HepG2 (cell line): ENCODE results near the gene ICAM2. TPM values are rescaled to one million over a fixed set of nuclear protein-coding genes. Genes with fewer than 3 reads are reported as not detected.

Experiments used
- BCL6 ChIP-seq: IDR thresholded peaks from 2 replicates; pipeline ENCODE4 v1.6.1; 2016; ENCODE audit warnings: missing genetic modification reagents, missing compliant biosample characterization
- DR1 ChIP-seq: sonication (generic); formaldehyde crosslinking; IDR thresholded peaks from 2 replicates; pipeline ENCODE4 v1.8.0; 2021; ENCODE audit warnings: mild to moderate bottlenecking, missing genetic modification reagents, inconsistent platforms
- FIP1L1 ChIP-seq: fragments of 200-400 bp; formaldehyde crosslinking; IDR thresholded peaks from 2 replicates; pipeline ENCODE4 v1.6.1; 2018; ENCODE audit warnings: low read depth, mild to moderate bottlenecking, low read length, moderate library complexity, borderline replicate concordance; ENCODE audit not compliant: insufficient read depth
- FOXP1 ChIP-seq, 2 experiments: fragments of 450-650 bp in 1 of 2; IDR thresholded peaks; 2 replicates each; pipeline ENCODE4 v1.6.1; 2017 to 2018; ENCODE audit warnings: antibody characterized with exemption in 1 of 2
- HOXA7 ChIP-seq: sonication (generic); formaldehyde crosslinking; IDR thresholded peaks from 2 replicates; pipeline ENCODE4 v1.8.1; 2022; ENCODE audit warnings: mild to moderate bottlenecking, missing genetic modification reagents, moderate library complexity
- MAZ ChIP-seq, 2 experiments: sonication (generic) in 1 of 2; formaldehyde crosslinking in 1 of 2; IDR thresholded peaks; 2 replicates each; pipeline versions ENCODE4 v1.5.0 to v1.6.1; 2012 to 2020; ENCODE audit warnings: low read depth in 2 of 2, mild to moderate bottlenecking in 2 of 2, borderline replicate concordance in 1 of 2, improper control_type of control experiment in 1 of 2, low read length in 1 of 2, missing genetic modification reagents in 1 of 2, moderate library complexity in 1 of 2
- MED1 ChIP-seq: sonication (generic); formaldehyde crosslinking; IDR thresholded peaks from 2 replicates; pipeline ENCODE4 v1.4.0; 2020; ENCODE audit warnings: missing genetic modification reagents
- MEIS1 ChIP-seq: sonication (generic); formaldehyde crosslinking; IDR thresholded peaks from 2 replicates; pipeline ENCODE4 v1.9.0; 2021; ENCODE audit warnings: mild to moderate bottlenecking, missing genetic modification reagents, moderate library complexity, borderline replicate concordance
- MIER3 ChIP-seq: IDR thresholded peaks from 2 replicates; pipeline ENCODE4 v1.6.1; 2016; ENCODE audit warnings: missing compliant biosample characterization, borderline replicate concordance
- NFKB2 ChIP-seq: sonication (generic); formaldehyde crosslinking; IDR thresholded peaks from 2 replicates; pipeline ENCODE4 v1.4.0; 2020; ENCODE audit warnings: missing genetic modification reagents, borderline replicate concordance
- NR2F2 ChIP-seq: IDR thresholded peaks from 2 replicates; pipeline ENCODE4 v1.6.1; 2012; ENCODE audit warnings: low read depth, inconsistent platforms, borderline replicate concordance
- PHF8 ChIP-seq: sonication (generic); formaldehyde crosslinking; IDR thresholded peaks from 2 replicates; pipeline ENCODE4 v1.5.0; 2020; ENCODE audit warnings: missing genetic modification reagents
- RXRA ChIP-seq: sonication (generic); formaldehyde crosslinking; IDR thresholded peaks from 2 replicates; pipeline ENCODE4 v1.5.1; 2020; ENCODE audit warnings: missing genetic modification reagents
- RXRB ChIP-seq: IDR thresholded peaks from 2 replicates; pipeline ENCODE4 v1.6.1; 2016; ENCODE audit warnings: borderline replicate concordance, missing genetic modification reagents, missing compliant biosample characterization
- SAFB2 ChIP-seq: sonication (generic); formaldehyde crosslinking; IDR thresholded peaks from 2 replicates; pipeline ENCODE4 v1.5.1; 2020; ENCODE audit warnings: missing genetic modification reagents, low read depth, mild to moderate bottlenecking, borderline replicate concordance
- SIX1 ChIP-seq: sonication (generic); formaldehyde crosslinking; IDR thresholded peaks from 2 replicates; pipeline ENCODE4 v1.4.0; 2020; ENCODE audit warnings: missing genetic modification reagents, borderline replicate concordance
- SOX5 ChIP-seq: IDR thresholded peaks from 2 replicates; pipeline ENCODE4 v1.6.1; 2016; ENCODE audit warnings: borderline replicate concordance
- SP140L ChIP-seq: sonication (generic); formaldehyde crosslinking; IDR thresholded peaks from 2 replicates; pipeline ENCODE4 v1.4.0; 2020; ENCODE audit warnings: missing genetic modification reagents, borderline replicate concordance
- SRSF1 ChIP-seq: fragments of 200-400 bp; formaldehyde crosslinking; optimal IDR thresholded peaks from 2 replicates; pipeline ENCODE3; 2017; ENCODE audit warnings: mild to moderate bottlenecking, low read depth, low read length, moderate library complexity
- SRSF4 ChIP-seq: fragments of 200-400 bp; formaldehyde crosslinking; IDR thresholded peaks from one replicate; pipeline ENCODE4 v1.6.1; 2018; ENCODE audit warnings: mild to moderate bottlenecking, low read depth, low read length, moderate library complexity; ENCODE audit not compliant: poor library complexity, severe bottlenecking
- U2AF1 ChIP-seq: fragments of 200-400 bp; formaldehyde crosslinking; optimal IDR thresholded peaks from 2 replicates; pipeline ENCODE3; 2017; ENCODE audit warnings: mild to moderate bottlenecking, low read depth, low read length
- ZGPAT ChIP-seq: IDR thresholded peaks from 2 replicates; pipeline ENCODE4 v1.6.1; 2016; ENCODE audit warnings: mild to moderate bottlenecking
- ZNF550 ChIP-seq: sonication (generic); formaldehyde crosslinking; IDR thresholded peaks from 2 replicates; pipeline ENCODE4 v1.4.0; 2020; ENCODE audit warnings: mild to moderate bottlenecking, missing genetic modification reagents, borderline replicate concordance
- ZNF577 ChIP-seq: sonication (generic); formaldehyde crosslinking; IDR thresholded peaks from 2 replicates; pipeline ENCODE4 v1.4.0; 2020; ENCODE audit warnings: mild to moderate bottlenecking, low read depth, missing genetic modification reagents, borderline replicate concordance
- ZNF766 ChIP-seq: sonication (generic); formaldehyde crosslinking; IDR thresholded peaks from 2 replicates; pipeline ENCODE4 v1.5.0; 2020; ENCODE audit warnings: missing genetic modification reagents, borderline replicate concordance
- polyA plus RNA-seq, 8 experiments: library from polyadenylated mRNA; depleted of rRNA in 3 of 8; stranded (reverse) in 7 of 8; unstranded in 1 of 8; fragments of >200 nt; fragmentation: Illumina TruSeq in 4 of 8; extraction: Trizol in 4 of 8; gene quantifications; 2 replicates each; pipeline versions ENCODE4 v1.2.1 to v1.2.3, GENCODE V29; 2011 to 2016; ENCODE audit warnings: low read depth in 4 of 8, missing spikeins in 1 of 8, mixed read lengths in 1 of 8; ENCODE audit not compliant: insufficient read depth in 1 of 8
- total RNA-seq, 5 experiments: library from RNA; depleted of rRNA; stranded (reverse); fragments of >200 nt; fragmentation: Illumina TruSeq; extraction: Trizol; gene quantifications; 2 replicates each; pipeline ENCODE4 v1.2.3, GENCODE V29; 2016; ENCODE audit warnings: low read depth in 1 of 5
- TF ChIP-seq, protein P1 (sequence below): sonication (generic); formaldehyde crosslinking; IDR thresholded peaks from 2 replicates; pipeline ENCODE4 v1.9.0; 2021; ENCODE audit warnings: missing genetic modification reagents, borderline replicate concordance
- TF ChIP-seq, protein P2 (sequence below): sonication (generic); formaldehyde crosslinking; IDR thresholded peaks from 2 replicates; pipeline ENCODE4 v1.4.0; 2020; ENCODE audit warnings: missing genetic modification reagents

ICAM2 gene
- total and polyA plus RNA-seq, 2 of the 13 experiments (the other 11 are each of a cell fraction or from before 2014, with no cell fraction given), result 10.9 to 20.8 TPM

DNA sequence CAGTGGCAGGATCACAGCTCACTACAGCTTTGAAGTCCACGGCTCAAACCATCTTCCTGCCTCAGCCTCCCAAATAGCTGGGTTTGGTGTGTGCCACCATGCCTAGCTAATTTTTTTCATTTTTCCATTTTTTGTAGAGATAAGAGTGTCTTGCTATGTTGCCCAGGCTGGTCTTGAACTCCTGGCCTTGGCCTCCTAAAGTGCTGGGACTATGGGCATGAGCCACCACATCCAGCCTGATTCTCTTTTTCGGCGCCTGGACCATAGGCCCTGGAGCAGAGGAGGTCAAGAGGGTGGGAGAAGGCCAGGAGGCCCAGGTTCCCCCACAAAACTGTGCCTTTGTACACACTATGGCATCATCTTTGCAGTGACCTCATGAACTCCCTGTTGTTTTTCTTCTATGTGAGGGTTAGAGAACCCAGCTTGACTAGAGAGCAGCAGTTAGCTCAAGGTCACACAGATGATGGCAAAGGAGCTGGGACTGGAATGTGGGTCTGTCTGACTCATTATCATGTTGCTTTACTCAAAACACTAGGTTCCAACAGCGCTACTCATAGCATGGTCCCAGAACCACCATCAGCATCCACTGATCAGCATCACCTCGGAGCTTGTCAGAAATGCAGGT, 64.0 kb downstream of the ICAM2 start (continued):
- TF ChIP-seq U2AF1, result no peak
- TF ChIP-seq NFKB2, result no peak
- no peak for TF ChIP-seq DR1 (CRISPR knock-in tag)
- TF ChIP-seq MED1 (CRISPR knock-in tag), result peak; percentile 55
- no peak for TF ChIP-seq HOXA7 (CRISPR knock-in tag)
- TF ChIP-seq ZNF766 (CRISPR knock-in tag), result no peak
- TF ChIP-seq MEIS1 (CRISPR knock-in tag), result no peak
- TF ChIP-seq SIX1, result no peak
- TF ChIP-seq, protein P1, sequence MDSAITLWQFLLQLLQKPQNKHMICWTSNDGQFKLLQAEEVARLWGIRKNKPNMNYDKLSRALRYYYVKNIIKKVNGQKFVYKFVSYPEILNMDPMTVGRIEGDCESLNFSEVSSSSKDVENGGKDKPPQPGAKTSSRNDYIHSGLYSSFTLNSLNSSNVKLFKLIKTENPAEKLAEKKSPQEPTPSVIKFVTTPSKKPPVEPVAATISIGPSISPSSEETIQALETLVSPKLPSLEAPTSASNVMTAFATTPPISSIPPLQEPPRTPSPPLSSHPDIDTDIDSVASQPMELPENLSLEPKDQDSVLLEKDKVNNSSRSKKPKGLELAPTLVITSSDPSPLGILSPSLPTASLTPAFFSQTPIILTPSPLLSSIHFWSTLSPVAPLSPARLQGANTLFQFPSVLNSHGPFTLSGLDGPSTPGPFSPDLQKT (CRISPR knock-in tag), result no peak
- no peak for TF ChIP-seq ZNF577 (CRISPR knock-in tag)
- TF ChIP-seq ZNF550 (CRISPR knock-in tag), result no peak
- no peak for TF ChIP-seq MIER3 (CRISPR knock-in tag)
- TF ChIP-seq SOX5 (CRISPR knock-in tag), result peak; percentile 70; the same call in 1 of the 2 replicates
- peak; percentile 68; the same call in 1 of the 2 replicates for TF ChIP-seq NR2F2
- TF ChIP-seq ZGPAT, result peak; percentile 56; the same call in 1 of the 2 replicates
- no peak for TF ChIP-seq SRSF1
- peak; percentile 86 for TF ChIP-seq RXRB (CRISPR knock-in tag)
- no peak for TF ChIP-seq SP140L (CRISPR knock-in tag)
- TF ChIP-seq, protein P2, sequence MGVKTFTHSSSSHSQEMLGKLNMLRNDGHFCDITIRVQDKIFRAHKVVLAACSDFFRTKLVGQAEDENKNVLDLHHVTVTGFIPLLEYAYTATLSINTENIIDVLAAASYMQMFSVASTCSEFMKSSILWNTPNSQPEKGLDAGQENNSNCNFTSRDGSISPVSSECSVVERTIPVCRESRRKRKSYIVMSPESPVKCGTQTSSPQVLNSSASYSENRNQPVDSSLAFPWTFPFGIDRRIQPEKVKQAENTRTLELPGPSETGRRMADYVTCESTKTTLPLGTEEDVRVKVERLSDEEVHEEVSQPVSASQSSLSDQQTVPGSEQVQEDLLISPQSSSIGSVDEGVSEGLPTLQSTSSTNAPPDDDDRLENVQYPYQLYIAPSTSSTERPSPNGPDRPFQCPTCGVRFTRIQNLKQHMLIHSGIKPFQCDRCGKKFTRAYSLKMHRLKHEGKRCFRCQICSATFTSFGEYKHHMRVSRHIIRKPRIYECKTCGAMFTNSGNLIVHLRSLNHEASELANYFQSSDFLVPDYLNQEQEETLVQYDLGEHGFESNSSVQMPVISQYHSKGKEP (CRISPR knock-in tag), result no peak
- no peak for TF ChIP-seq MAZ (IDR thresholded peaks at IDR 0.05; ENCODE audit: borderline replicate concordance, low read depth, low read length)
- TF ChIP-seq MAZ (CRISPR knock-in tag; IDR thresholded peaks at IDR 0.05; ENCODE audit: low read depth), result peak; percentile 50; the same call in 1 of the 2 replicates
- no peak for TF ChIP-seq FOXP1 (IDR thresholded peaks at IDR 0.05)
- peak; percentile 70 for TF ChIP-seq FOXP1 (CRISPR knock-in tag; IDR thresholded peaks at IDR 0.05)
- TF ChIP-seq BCL6 (CRISPR knock-in tag), result peak; percentile 85
- TF ChIP-seq SAFB2 (CRISPR knock-in tag), result no peak
- no peak for TF ChIP-seq FIP1L1
- TF ChIP-seq PHF8 (CRISPR knock-in tag), result no peak
- TF ChIP-seq RXRA, result peak; percentile 74; the same call in 1 of the 2 replicates
- TF ChIP-seq SRSF4, result no peak
